ENCODE measurements around the gene IFT57.

Gene IFT57

DNA sequence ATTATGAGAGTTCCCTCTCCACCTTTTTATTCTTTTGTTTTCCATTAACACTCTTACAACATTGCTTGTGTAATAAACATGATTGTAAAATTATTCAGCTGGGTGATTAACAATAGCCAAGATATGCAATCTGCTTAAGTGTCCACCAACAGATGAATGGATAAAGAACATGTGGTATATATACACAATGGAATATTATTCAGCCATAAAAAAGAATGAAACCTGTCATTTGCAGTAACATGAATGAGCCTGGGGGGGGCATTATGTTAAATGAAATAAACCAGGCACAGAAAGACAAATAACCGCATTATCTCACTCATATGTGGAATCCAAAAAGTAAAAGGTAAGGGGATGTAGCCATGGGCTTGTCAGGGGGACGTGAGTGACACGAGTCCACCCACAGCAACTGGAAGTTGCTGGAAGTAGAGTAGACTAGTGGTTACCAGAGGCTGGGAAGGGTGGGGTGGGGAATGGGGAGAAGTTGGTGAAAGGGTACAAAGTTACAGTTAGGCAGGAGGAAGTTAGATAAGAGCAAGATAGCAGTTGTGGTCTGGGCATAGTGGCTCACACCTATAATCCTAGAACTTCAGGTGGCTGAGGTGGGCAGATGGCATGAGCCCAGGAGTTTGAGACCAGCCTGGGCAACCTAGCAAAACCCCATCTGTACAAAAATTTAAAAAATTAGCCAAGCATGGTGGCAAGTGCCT is 102.7 kb downstream of the IFT57 start:
- Histone ChIP-seq H4K20me1 (ENCODE audit: low read depth, low read length) (no peaks in the 10 kb centered on the region), H3K27me3 (ENCODE audit: low read length) (no peaks in the 10 kb centered on the region), H2AFZ (ENCODE audit: low read depth, low read length, severe bottlenecking) (no peak overlapping the region), H3K79me2 (ENCODE audit: insufficient read depth, low read length) (no peaks in the 10 kb centered on the region), H3K36me3 (ENCODE audit: low read length) (no peaks in the 10 kb centered on the region), H3K4me3 (ENCODE audit: insufficient read depth, low read length, poor library complexity, severe bottlenecking) (no peak overlapping the region), H3K9me3 (ENCODE audit: insufficient read depth, low read length) (no peaks in the 10 kb centered on the region), H3K9me2 (replicated peaks; ENCODE audit: insufficient read depth, low read length) (no peaks in the 10 kb centered on the region), H3K9ac (ENCODE audit: low read length) (no peak overlapping the region), H3K4me2 (ENCODE audit: low read depth, low read length, poor library complexity, severe bottlenecking) (no peak overlapping the region), H3F3A (ENCODE audit: insufficient read depth) (peaks cover 9% of the 10 kb centered on the region), H3K27ac (ENCODE audit: low read depth, low read length) (no peak overlapping the region)
- no peak for TF ChIP-seq EZH2phosphoT487 (conservative IDR thresholded peaks at IDR 0.05; ENCODE audit: low read length)
- TF ChIP-seq, protein P1, sequence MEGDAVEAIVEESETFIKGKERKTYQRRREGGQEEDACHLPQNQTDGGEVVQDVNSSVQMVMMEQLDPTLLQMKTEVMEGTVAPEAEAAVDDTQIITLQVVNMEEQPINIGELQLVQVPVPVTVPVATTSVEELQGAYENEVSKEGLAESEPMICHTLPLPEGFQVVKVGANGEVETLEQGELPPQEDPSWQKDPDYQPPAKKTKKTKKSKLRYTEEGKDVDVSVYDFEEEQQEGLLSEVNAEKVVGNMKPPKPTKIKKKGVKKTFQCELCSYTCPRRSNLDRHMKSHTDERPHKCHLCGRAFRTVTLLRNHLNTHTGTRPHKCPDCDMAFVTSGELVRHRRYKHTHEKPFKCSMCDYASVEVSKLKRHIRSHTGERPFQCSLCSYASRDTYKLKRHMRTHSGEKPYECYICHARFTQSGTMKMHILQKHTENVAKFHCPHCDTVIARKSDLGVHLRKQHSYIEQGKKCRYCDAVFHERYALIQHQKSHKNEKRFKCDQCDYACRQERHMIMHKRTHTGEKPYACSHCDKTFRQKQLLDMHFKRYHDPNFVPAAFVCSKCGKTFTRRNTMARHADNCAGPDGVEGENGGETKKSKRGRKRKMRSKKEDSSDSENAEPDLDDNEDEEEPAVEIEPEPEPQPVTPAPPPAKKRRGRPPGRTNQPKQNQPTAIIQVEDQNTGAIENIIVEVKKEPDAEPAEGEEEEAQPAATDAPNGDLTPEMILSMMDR (IDR thresholded peaks at IDR 0.05; ENCODE audit: insufficient read depth, low read length, poor library complexity, severe bottlenecking) = no peak

DNA sequence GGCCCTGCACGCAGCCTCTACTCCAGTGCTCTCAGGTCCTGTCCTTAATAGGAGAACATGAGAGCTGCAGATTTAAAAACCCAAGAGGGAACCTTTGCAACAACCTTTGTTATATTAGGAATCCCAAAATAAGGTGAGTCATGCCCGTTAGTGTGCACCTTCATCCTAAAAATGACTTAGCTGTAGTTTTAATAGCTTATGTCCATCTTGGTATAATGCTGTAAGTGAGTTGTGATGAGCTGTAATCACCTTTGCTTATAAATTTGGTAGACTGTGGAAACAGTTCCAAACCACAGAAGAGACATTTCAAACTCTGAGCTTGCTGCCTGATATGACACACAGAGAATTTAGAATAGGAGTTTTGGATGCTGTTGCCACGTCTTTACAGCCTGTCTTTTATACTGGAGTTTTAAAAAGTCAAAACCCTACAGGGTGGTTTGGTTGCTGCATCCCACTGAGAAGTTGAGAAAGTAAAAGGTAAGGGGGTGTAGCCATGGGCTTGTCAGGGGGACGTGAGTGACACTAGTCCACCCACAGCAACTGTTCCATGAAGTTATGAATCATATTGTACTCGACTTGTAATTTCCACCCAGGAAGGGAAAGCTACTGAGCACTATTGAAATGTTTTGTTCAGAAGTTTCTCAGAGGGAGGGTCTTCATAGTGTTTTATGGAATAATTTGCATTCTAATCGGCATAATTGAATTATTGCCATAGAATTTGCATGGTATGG is 104.0 kb downstream of the IFT57 start:
- Histone ChIP-seq H3K27me3 (ENCODE audit: low read length) (no peaks in the 10 kb centered on the region), H3F3A (ENCODE audit: insufficient read depth) (no peaks in the 10 kb centered on the region), H3K9me2 (replicated peaks; ENCODE audit: insufficient read depth, low read length) (no peaks in the 10 kb centered on the region), H4K20me1 (ENCODE audit: low read depth, low read length) (no peaks in the 10 kb centered on the region), H2AFZ (ENCODE audit: low read depth, low read length, severe bottlenecking) (no peak overlapping the region), H3K4me2 (ENCODE audit: low read depth, low read length, poor library complexity, severe bottlenecking) (no peak overlapping the region), H3K9me3 (ENCODE audit: insufficient read depth, low read length) (no peaks in the 10 kb centered on the region), H3K27ac (ENCODE audit: low read depth, low read length) (no peak overlapping the region), H3K4me3 (ENCODE audit: insufficient read depth, low read length, poor library complexity, severe bottlenecking) (no peak overlapping the region), H3K36me3 (ENCODE audit: low read length) (no peaks in the 10 kb centered on the region), H3K9ac (ENCODE audit: low read length) (no peak overlapping the region), H3K79me2 (ENCODE audit: insufficient read depth, low read length) (no peaks in the 10 kb centered on the region)
- TF ChIP-seq EZH2phosphoT487 (conservative IDR thresholded peaks at IDR 0.05; ENCODE audit: low read length) = no peak
- TF ChIP-seq, protein P1 (IDR thresholded peaks at IDR 0.05; ENCODE audit: insufficient read depth, low read length, poor library complexity, severe bottlenecking) = no peak

DNA sequence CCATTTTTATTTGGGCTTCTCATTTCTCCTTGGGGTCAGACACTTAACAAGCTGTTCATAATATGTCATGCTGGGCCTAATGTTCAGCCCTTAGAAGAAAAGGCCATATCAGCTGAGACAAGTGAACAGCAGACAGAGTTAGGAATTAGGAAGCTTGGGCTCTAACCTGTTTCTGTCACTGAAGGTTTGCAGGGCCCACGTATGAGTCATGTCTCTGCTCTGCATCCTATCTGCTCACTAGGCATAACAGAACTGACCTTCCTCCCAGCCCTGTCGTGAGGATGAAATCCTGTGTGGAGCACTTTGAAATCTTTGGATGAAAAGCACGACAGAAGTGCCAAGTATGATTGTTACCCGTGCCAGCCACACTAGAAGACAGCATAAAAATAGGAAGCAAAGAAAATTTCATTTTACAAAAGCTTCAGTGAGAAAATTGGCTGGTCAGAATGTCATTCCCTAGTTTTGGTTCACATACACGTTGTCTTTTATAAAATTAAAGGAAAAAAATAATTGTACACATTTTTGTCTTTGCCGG is 104.9 kb downstream of the IFT57 start:
- Histone ChIP-seq H2AFZ (ENCODE audit: low read depth, low read length, severe bottlenecking) (no peak overlapping the region), H3K27me3 (ENCODE audit: low read length) (no peaks in the 10 kb centered on the region), H3K9me2 (replicated peaks; ENCODE audit: insufficient read depth, low read length) (no peaks in the 10 kb centered on the region), H3F3A (ENCODE audit: insufficient read depth) (no peaks in the 10 kb centered on the region), H3K36me3 (ENCODE audit: low read length) (no peaks in the 10 kb centered on the region), H3K4me2 (ENCODE audit: low read depth, low read length, poor library complexity, severe bottlenecking) (no peak overlapping the region), H3K4me3 (ENCODE audit: insufficient read depth, low read length, poor library complexity, severe bottlenecking) (no peak overlapping the region), H4K20me1 (ENCODE audit: low read depth, low read length) (no peaks in the 10 kb centered on the region), H3K9ac (ENCODE audit: low read length) (no peak overlapping the region), H3K79me2 (ENCODE audit: insufficient read depth, low read length) (no peaks in the 10 kb centered on the region), H3K9me3 (ENCODE audit: insufficient read depth, low read length) (no peaks in the 10 kb centered on the region), H3K27ac (ENCODE audit: low read depth, low read length) (no peak overlapping the region)
- TF ChIP-seq, protein P1 (IDR thresholded peaks at IDR 0.05; ENCODE audit: insufficient read depth, low read length, poor library complexity, severe bottlenecking) = no peak
- TF ChIP-seq EZH2phosphoT487 (conservative IDR thresholded peaks at IDR 0.05; ENCODE audit: low read length) = no peak

Data from SU-DHL-6 (cell line).